A673 (cell line): ENCODE data around the gene TMOD4. TPM values are rescaled to one million over a fixed set of nuclear protein-coding genes. Genes with fewer than 3 reads are reported as not detected.

Experiments used
- BruUV-seq: library from RNA; stranded (reverse); fragments of 400-500 nt; replicated peaks from 2 replicates; lab custom pipeline; 2021; lab: Mats Ljungman, UMichigan
- CTCF ChIA-PET: fragments of 300-600 bp; sonication (Branson Sonifier 250); formaldehyde crosslinking; loops from one replicate; lab custom pipeline; 2022; ENCODE audit warnings: antibody characterized with exemption; lab: Charles Lee
- POLR2A ChIA-PET: fragments of 300-600 bp; sonication (Branson Sonifier 250); formaldehyde crosslinking; loops from one replicate; lab custom pipeline; 2022; ENCODE audit warnings: antibody characterized with exemption; ENCODE audit not compliant: low non-redundant PET; lab: Charles Lee
- DNase-seq: peaks from one replicate; pipeline ENCODE4 v3.0.0-alpha.2; 2015; ENCODE audit warnings: low spot score
- H3K27ac ChIP-seq: fragments of 200-600 bp; sonication (generic); 2 replicates; pipeline ENCODE4 v1.5.1; 2016; ENCODE audit warnings: mixed run types, low read depth, mild to moderate bottlenecking, mixed read lengths, antibody characterized with exemption, low read length; ENCODE audit not compliant: poor library complexity, severe bottlenecking
- H3K27me3 ChIP-seq: fragments of 200-600 bp; sonication (generic); replicated peaks from 2 replicates; pipeline ENCODE4 v1.6.1; 2017; ENCODE audit warnings: mixed run types, low read depth, mild to moderate bottlenecking, mixed read lengths, antibody characterized with exemption, low read length; ENCODE audit not compliant: insufficient read depth, poor library complexity
- H3K36me3 ChIP-seq: fragments of 200-600 bp; sonication (generic); 2 replicates; pipeline ENCODE4 v1.6.1; 2016; ENCODE audit warnings: mixed run types, mild to moderate bottlenecking, mixed read lengths, antibody characterized with exemption, low read length; ENCODE audit not compliant: insufficient read depth, poor library complexity, severe bottlenecking
- H3K4me1 ChIP-seq: fragments of 200-600 bp; sonication (generic); 2 replicates; pipeline ENCODE4 v1.6.1; 2017; ENCODE audit warnings: mixed run types, mild to moderate bottlenecking, mixed read lengths, antibody characterized with exemption, low read length; ENCODE audit not compliant: insufficient read depth, poor library complexity, severe bottlenecking
- H3K4me3 ChIP-seq: fragments of 200-600 bp; sonication (generic); 2 replicates; pipeline ENCODE4 v1.5.1; 2016; ENCODE audit warnings: low read depth, mixed run types, mild to moderate bottlenecking, mixed read lengths, low read length; ENCODE audit not compliant: poor library complexity, severe bottlenecking
- H3K9me3 ChIP-seq: fragments of 200-600 bp; sonication (generic); 2 replicates; pipeline ENCODE4 v1.6.1; 2016; ENCODE audit warnings: mixed run types, low read depth, mild to moderate bottlenecking, mixed read lengths, antibody characterized with exemption, low read length; ENCODE audit not compliant: poor library complexity, severe bottlenecking
- EZH2 ChIP-seq: fragments of 200-600 bp; sonication (generic); IDR thresholded peaks from 2 replicates; pipeline ENCODE4 v1.6.1; 2017; ENCODE audit warnings: borderline replicate concordance, low read depth, mild to moderate bottlenecking, mixed read lengths, antibody characterized with exemption, low read length; ENCODE audit not compliant: poor library complexity, severe bottlenecking
- intact Hi-C: fragments of 100-400 bp; cut with micrococcal nuclease; formaldehyde crosslinking; loops from one replicate; pipeline ENCODE4 v1.10.0; 2022; ENCODE audit not compliant: unreplicated experiment
- total RNA-seq: library from RNA; stranded (reverse); gene quantifications from 2 replicates; pipeline ENCODE4 v1.2.3, GENCODE V29; 2021
- TF ChIP-seq, protein P1 (sequence below): fragments of 300-800, 200-600 bp; sonication (generic); conservative IDR thresholded peaks from 2 replicates; pipeline ENCODE4 v1.5.1; 2017; ENCODE audit warnings: low read depth, mild to moderate bottlenecking, antibody characterized with exemption, low read length, moderate library complexity, mixed read lengths

TMOD4 gene
- total RNA-seq, 1 experiment from 2014 or later = 1.4 TPM

DNA sequence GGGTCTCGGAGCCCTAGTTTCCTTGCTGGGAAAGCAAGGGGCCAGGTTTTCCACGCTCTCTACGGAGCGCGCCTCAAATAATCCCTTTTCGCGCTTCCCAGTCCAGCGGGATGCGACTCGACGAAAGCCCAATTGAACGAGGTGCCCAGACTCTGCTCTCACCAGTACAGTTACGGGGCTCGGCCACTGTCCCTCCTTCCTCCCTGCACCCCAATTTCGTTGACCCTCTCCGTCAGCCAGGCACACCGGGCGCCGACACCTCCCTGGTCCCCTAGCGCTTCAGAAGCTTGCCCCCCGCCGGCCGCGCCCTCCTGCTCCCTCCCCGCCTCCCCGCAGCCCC is 29.7 kb downstream of the TMOD4 start:
- no peaks in the 10 kb centered on the region for H3K27me3 ChIP-seq
- H3K27ac ChIP-seq = peak overlapping the region; percentile 66
- ChIA-PET POLR2A (no interaction called here), CTCF (no interaction called here)
- no peak for DNase-seq
- no TSS peak for BruUV-seq
- peaks cover 9% of the 10 kb centered on the region for H3K4me1 ChIP-seq
- no peak for TF ChIP-seq EZH2
- TF ChIP-seq, protein P1, sequence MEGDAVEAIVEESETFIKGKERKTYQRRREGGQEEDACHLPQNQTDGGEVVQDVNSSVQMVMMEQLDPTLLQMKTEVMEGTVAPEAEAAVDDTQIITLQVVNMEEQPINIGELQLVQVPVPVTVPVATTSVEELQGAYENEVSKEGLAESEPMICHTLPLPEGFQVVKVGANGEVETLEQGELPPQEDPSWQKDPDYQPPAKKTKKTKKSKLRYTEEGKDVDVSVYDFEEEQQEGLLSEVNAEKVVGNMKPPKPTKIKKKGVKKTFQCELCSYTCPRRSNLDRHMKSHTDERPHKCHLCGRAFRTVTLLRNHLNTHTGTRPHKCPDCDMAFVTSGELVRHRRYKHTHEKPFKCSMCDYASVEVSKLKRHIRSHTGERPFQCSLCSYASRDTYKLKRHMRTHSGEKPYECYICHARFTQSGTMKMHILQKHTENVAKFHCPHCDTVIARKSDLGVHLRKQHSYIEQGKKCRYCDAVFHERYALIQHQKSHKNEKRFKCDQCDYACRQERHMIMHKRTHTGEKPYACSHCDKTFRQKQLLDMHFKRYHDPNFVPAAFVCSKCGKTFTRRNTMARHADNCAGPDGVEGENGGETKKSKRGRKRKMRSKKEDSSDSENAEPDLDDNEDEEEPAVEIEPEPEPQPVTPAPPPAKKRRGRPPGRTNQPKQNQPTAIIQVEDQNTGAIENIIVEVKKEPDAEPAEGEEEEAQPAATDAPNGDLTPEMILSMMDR = no peak
- no peaks in the 10 kb centered on the region for H3K36me3 ChIP-seq
- peak overlapping the region; percentile 86 for H3K4me3 ChIP-seq
- H3K9me3 ChIP-seq = no peaks in the 10 kb centered on the region
- intact Hi-C loops = no loop called here

DNA sequence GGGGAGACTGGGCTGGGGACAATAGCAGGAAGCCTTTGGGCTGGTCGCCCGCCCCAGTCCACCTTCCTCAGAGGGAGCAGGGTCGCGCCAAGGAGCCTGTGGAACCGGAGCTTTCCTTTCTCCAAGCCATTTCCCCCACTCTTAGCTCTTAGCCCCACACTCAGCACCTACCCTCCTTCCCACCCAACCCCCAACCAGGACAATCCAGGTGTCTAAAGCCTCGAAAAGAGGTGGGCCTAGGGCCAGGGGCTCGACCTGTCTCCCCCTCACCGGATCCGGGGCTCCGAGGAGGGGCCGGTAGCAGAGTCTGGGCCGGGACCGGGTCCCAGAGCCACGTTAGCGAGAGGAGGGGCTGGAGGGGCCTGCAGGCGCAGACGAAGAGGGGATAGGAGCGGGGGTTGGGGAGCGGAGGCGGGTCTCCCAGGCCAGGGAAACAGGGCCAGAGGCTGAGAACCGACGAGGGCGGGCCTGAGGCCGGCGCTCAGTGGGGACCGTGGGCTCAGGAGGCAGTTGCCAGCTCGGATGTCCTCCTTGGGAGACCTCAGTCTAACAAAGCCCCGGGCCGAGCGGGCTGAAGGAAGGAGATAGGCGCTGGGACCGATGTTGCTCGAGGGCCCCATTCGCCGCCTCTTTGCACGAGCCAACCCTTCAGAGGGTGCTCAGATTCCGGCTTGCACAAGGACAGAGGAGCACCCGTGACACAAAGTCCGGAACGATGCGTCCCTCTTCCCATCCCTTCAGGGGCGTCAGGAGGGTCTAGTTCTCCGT is 30.3 kb downstream of the TMOD4 start:
- ChIA-PET POLR2A (no interaction called here), CTCF (no interaction called here)
- H3K4me1 ChIP-seq = peaks cover 9% of the 10 kb centered on the region
- H3K9me3 ChIP-seq = no peaks in the 10 kb centered on the region
- no TSS peak for BruUV-seq
- H3K27me3 ChIP-seq = no peaks in the 10 kb centered on the region
- no peak for DNase-seq
- H3K27ac ChIP-seq = no peak overlapping the region
- intact Hi-C loops = no loop called here
- H3K4me3 ChIP-seq = peak overlapping the region; percentile 86
- no peak for TF ChIP-seq EZH2
- TF ChIP-seq, protein P1 = no peak
- no peaks in the 10 kb centered on the region for H3K36me3 ChIP-seq

DNA sequence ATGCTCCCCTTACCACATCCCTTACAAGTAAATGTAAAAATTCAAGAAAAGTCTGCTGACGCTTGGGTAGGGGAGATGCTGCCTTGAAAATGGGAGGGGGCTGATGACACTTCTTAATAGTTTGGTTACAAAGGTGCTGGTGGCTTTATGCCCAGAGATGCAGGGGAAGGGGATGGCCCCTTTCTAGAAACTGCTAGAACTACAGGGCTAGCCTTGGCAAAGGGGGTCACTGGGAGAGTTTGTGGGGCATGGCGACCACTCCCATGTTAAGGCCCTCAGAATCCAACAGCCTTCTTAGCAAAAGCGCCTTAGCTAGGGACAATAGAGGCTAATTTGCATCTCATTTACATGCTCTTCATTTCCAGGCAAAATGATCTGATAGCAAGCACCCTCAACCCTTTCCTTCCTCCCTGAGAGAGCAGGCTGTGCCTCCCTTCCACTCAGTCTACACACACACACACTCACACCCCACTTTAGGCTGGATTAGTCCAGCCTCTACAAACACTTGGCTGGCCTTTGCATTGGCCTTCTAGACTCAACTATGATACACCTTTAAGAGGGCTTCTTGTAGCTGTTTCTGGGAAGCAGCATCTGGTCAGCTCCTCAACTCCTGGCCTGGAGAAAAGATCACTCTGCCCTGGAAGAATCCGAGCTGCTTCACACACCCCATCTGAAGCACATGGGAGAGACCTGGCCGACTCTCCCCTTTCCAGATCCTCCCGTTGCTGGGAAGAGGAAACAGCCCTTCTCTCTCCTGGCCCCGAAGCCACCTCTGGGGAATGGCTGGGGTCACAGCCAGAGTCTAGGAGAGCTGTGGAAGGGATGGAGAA is 31.1 kb downstream of the TMOD4 start:
- DNase-seq = no peak

More for the DNA sequence above, 31.1 kb downstream of the TMOD4 start:
- H3K4me3 ChIP-seq = no peak overlapping the region
- no peak for TF ChIP-seq EZH2
- TF ChIP-seq, protein P1 = no peak
- peaks cover 9% of the 10 kb centered on the region for H3K4me1 ChIP-seq
- H3K9me3 ChIP-seq = no peaks in the 10 kb centered on the region
- H3K27ac ChIP-seq = no peak overlapping the region
- ChIA-PET POLR2A (no interaction called here), CTCF (no interaction called here)
- H3K27me3 ChIP-seq = no peaks in the 10 kb centered on the region
- BruUV-seq = no TSS peak
- no peaks in the 10 kb centered on the region for H3K36me3 ChIP-seq
- intact Hi-C loops = no loop called here
